IMR-90 (cell line): Measurements from ENCODE around the gene NUPR1. TPM values are rescaled to one million over a fixed set of nuclear protein-coding genes. Genes with fewer than 3 reads are reported as not detected.

Source experiments
- ATAC-seq: fragments of 200-7000 bp; cut with Tn5 transposase; 2 replicates; pipeline ENCODE4 v1.9.1; 2020; ENCODE audit warnings: low read depth, mild to moderate bottlenecking, moderate library complexity
- BruUV-seq: library from RNA; stranded (reverse); fragments of 400-500 nt; replicated peaks from 2 replicates; lab custom pipeline; 2021; lab: Mats Ljungman, UMichigan
- CTCF ChIA-PET: fragments of 300-600 bp; formaldehyde crosslinking; extraction: SDS; loops from one replicate; lab custom pipeline; 2021; ENCODE audit warnings: antibody characterized with exemption; lab: Yijun Ruan, JAX
- POLR2A ChIA-PET: fragments of 300-600 bp; sonication (Branson Sonifier 250); formaldehyde crosslinking; loops from one replicate; lab custom pipeline; 2022; ENCODE audit warnings: antibody characterized with exemption; ENCODE audit not compliant: unreplicated experiment; lab: Charles Lee
- DNase-seq: peaks from one replicate; pipeline ENCODE4 v3.0.0; 2013
- H2AFZ ChIP-seq: replicated peaks from 2 replicates; pipeline ENCODE3; 2013; ENCODE audit warnings: low read length, mild to moderate bottlenecking; ENCODE audit not compliant: poor library complexity
- H2AK5ac ChIP-seq: 2 replicates; pipeline ENCODE4 v1.6.1; 2013; ENCODE audit warnings: low read depth, low read length, inconsistent platforms
- H2AK9ac ChIP-seq: replicated peaks from 2 replicates; pipeline ENCODE3; 2013; ENCODE audit warnings: mild to moderate bottlenecking, low read depth, low read length, moderate library complexity; ENCODE audit not compliant: poor library complexity
- H2BK120ac ChIP-seq: 2 replicates; pipeline ENCODE4 v1.6.1; 2013; ENCODE audit warnings: low read depth, low read length, inconsistent platforms
- H2BK15ac ChIP-seq: 3 replicates; pipeline ENCODE4 v1.6.1; 2013; ENCODE audit warnings: low read depth, low read length, inconsistent platforms
- H2BK20ac ChIP-seq: 2 replicates; pipeline ENCODE4 v1.6.1; 2013; ENCODE audit warnings: low read depth, mild to moderate bottlenecking, inconsistent platforms, low read length, moderate library complexity
- H2BK5ac ChIP-seq: 2 replicates; pipeline ENCODE4 v1.6.1; 2013; ENCODE audit warnings: mild to moderate bottlenecking, low read depth, low read length, inconsistent platforms; ENCODE audit not compliant: poor library complexity, severe bottlenecking
- H3K14ac ChIP-seq: replicated peaks from 2 replicates; pipeline ENCODE4 v1.6.1; 2013; ENCODE audit warnings: low read depth, low read length, inconsistent platforms
- H3K18ac ChIP-seq: 2 replicates; pipeline ENCODE4 v1.6.1; 2013; ENCODE audit warnings: low read depth, low read length, control low read depth
- H3K23ac ChIP-seq: 2 replicates; pipeline ENCODE4 v1.6.1; 2013; ENCODE audit warnings: low read depth, low read length, inconsistent platforms
- H3K27ac ChIP-seq: 2 replicates; pipeline ENCODE4 v1.5.1; 2013; ENCODE audit warnings: mild to moderate bottlenecking, control low read depth, low read length; ENCODE audit not compliant: insufficient read depth
- H3K27me3 ChIP-seq: 2 replicates; pipeline ENCODE4 v1.6.1; 2013; ENCODE audit warnings: low read length; ENCODE audit not compliant: control insufficient read depth, insufficient read depth
- H3K36me3 ChIP-seq: 2 replicates; pipeline ENCODE4 v1.6.1; 2013; ENCODE audit warnings: low read length, mixed read lengths; ENCODE audit not compliant: control insufficient read depth, insufficient read depth
- H3K4ac ChIP-seq: 2 replicates; pipeline ENCODE4 v1.6.1; 2013; ENCODE audit warnings: low read depth, low read length, inconsistent platforms
- H3K4me1 ChIP-seq: 2 replicates; pipeline ENCODE4 v1.6.1; 2013; ENCODE audit warnings: low read length, mixed read lengths; ENCODE audit not compliant: control insufficient read depth, insufficient read depth
- H3K4me2 ChIP-seq: 2 replicates; pipeline ENCODE4 v1.6.1; 2013; ENCODE audit warnings: low read depth, mild to moderate bottlenecking, control low read depth, low read length, moderate library complexity
- H3K4me3 ChIP-seq: 2 replicates; pipeline ENCODE4 v1.5.1; 2013; ENCODE audit warnings: low read depth, mild to moderate bottlenecking, control low read depth, low read length, moderate library complexity; ENCODE audit not compliant: insufficient read depth
- H3K56ac ChIP-seq: 2 replicates; pipeline ENCODE4 v1.6.1; 2013; ENCODE audit warnings: low read length, inconsistent platforms; ENCODE audit not compliant: insufficient read depth; ENCODE audit errors: extremely low read depth
- H3K79me1 ChIP-seq, 2 experiments: 2 replicates each; pipeline ENCODE4 v1.6.1; 2013; ENCODE audit warnings: low read length in 2 of 2, inconsistent platforms in 1 of 2, low read depth in 1 of 2
- H3K9ac ChIP-seq: 2 replicates; pipeline ENCODE4 v1.6.1; 2013; ENCODE audit warnings: low read depth, low read length, control low read depth
- H3K9me1 ChIP-seq: 2 replicates; pipeline ENCODE4 v1.6.1; 2013; ENCODE audit warnings: low read length, inconsistent platforms; ENCODE audit not compliant: insufficient read depth
- H3K9me3 ChIP-seq: 2 replicates; pipeline ENCODE4 v1.6.1; 2013; ENCODE audit warnings: low read length; ENCODE audit not compliant: control insufficient read depth, insufficient read depth
- H4K20me1 ChIP-seq: 2 replicates; pipeline ENCODE4 v1.6.1; 2013; ENCODE audit warnings: low read length, inconsistent platforms; ENCODE audit not compliant: insufficient read depth
- H4K5ac ChIP-seq: 2 replicates; pipeline ENCODE4 v1.6.1; 2013; ENCODE audit warnings: mild to moderate bottlenecking, low read depth, low read length, control low read depth
- H4K8ac ChIP-seq, 2 experiments: 2 replicates each; pipeline ENCODE4 v1.6.1; 2013; ENCODE audit warnings: low read depth in 2 of 2, low read length in 2 of 2, control low read depth in 1 of 2, inconsistent platforms in 1 of 2
- H4K91ac ChIP-seq: 2 replicates; pipeline ENCODE4 v1.6.1; 2013; ENCODE audit warnings: low read depth, low read length, inconsistent platforms; ENCODE audit not compliant: insufficient read depth
- BHLHE40 ChIP-seq: fragments of 150-350 bp; IDR thresholded peaks from 2 replicates; pipeline ENCODE4 v1.6.1; 2016; ENCODE audit warnings: mild to moderate bottlenecking, low read depth, low read length
- CEBPB ChIP-seq: IDR thresholded peaks from 2 replicates; pipeline ENCODE4 v1.6.1; 2012; ENCODE audit warnings: low read depth, low read length, improper control_type of control experiment
- CHD1 ChIP-seq: IDR thresholded peaks from 2 replicates; pipeline ENCODE4 v1.6.1; 2012; ENCODE audit warnings: low read depth, low read length, improper control_type of control experiment
- FOS ChIP-seq: fragments of 150-350 bp; IDR thresholded peaks from 2 replicates; pipeline ENCODE4 v1.6.1; 2016; ENCODE audit warnings: low read depth, low read length
- MAFK ChIP-seq: IDR thresholded peaks from 2 replicates; pipeline ENCODE4 v1.6.1; 2012; ENCODE audit warnings: low read depth, low read length, improper control_type of control experiment
- MAZ ChIP-seq: IDR thresholded peaks from 2 replicates; pipeline ENCODE4 v1.6.1; 2012; ENCODE audit warnings: low read depth, mild to moderate bottlenecking, low read length, improper control_type of control experiment, moderate library complexity, borderline replicate concordance
- NFE2L2 ChIP-seq: fragments of 150-350 bp; IDR thresholded peaks from 2 replicates; pipeline ENCODE4 v1.6.1; 2016; ENCODE audit warnings: low read depth, mild to moderate bottlenecking, low read length
- POLR2A ChIP-seq: IDR thresholded peaks from 2 replicates; pipeline ENCODE4 v1.6.1; 2012; ENCODE audit warnings: mild to moderate bottlenecking, low read depth, low read length
- RAD21 ChIP-seq: IDR thresholded peaks from 2 replicates; pipeline ENCODE4 v1.6.1; 2012; ENCODE audit warnings: low read length, improper control_type of control experiment
- RCOR1 ChIP-seq: IDR thresholded peaks from 2 replicates; pipeline ENCODE4 v1.6.1; 2012; ENCODE audit warnings: mild to moderate bottlenecking, low read length, improper control_type of control experiment; ENCODE audit not compliant: insufficient replicate concordance
- RFX5 ChIP-seq: IDR thresholded peaks from 2 replicates; pipeline ENCODE4 v1.8.0; 2012; ENCODE audit warnings: low read depth, mild to moderate bottlenecking, low read length, moderate library complexity
- SMC3 ChIP-seq: fragments of 150-350 bp; IDR thresholded peaks from 2 replicates; pipeline ENCODE4 v1.6.1; 2016; ENCODE audit warnings: low read depth, mild to moderate bottlenecking, antibody characterized with exemption, low read length, moderate library complexity
- WGBS, 2 experiments: methylation state at CpG; one replicate each; pipeline versions ENCODE4 v1.1.5 to v1.1.7; 2013; ENCODE audit warnings: missing lambda C conversion rate in 2 of 2; ENCODE audit not compliant: insufficient read length in 1 of 2; ENCODE audit errors: extremely low coverage in 2 of 2; 5-methylcytosine and 5-hydroxymethylcytosine counted together
- dilution Hi-C: fragments of 300-500 bp; cut with HindIII; formaldehyde crosslinking; loops from one replicate; pipeline ENCODE4 v1.14.3; 2018; ENCODE audit warnings: low sequenced_read_pairs; ENCODE audit not compliant: unreplicated experiment
- in situ Hi-C: fragments of 300-500 bp; cut with MboI; formaldehyde crosslinking; loops from 3 replicates; pipeline ENCODE4 v1.14.3; 2019; ENCODE audit warnings: low sequenced_read_pairs, inconsistent platforms, mixed read lengths
- intact Hi-C: fragments of 100-400 bp; cut with micrococcal nuclease; formaldehyde crosslinking; loops from 2 replicates; pipeline ENCODE4 v1.10.0; 2022
- polyA plus RNA-seq, 3 experiments: library from polyadenylated mRNA; depleted of rRNA; stranded (reverse); fragments of >200 nt; gene quantifications; 2 replicates each; pipeline ENCODE4 v1.2.3, GENCODE V29; 2012; ENCODE audit warnings: low replicate concordance in 1 of 3
- total RNA-seq: library from RNA; depleted of rRNA; stranded (reverse); fragments of >200 nt; gene quantifications from 2 replicates; pipeline ENCODE4 v1.2.3, GENCODE V29; 2012
- TF ChIP-seq, protein P1 (sequence below): conservative IDR thresholded peaks from 2 replicates; pipeline ENCODE4 v1.5.1; 2012; ENCODE audit warnings: mild to moderate bottlenecking, low read depth, low read length, improper control_type of control experiment
- TF ChIP-seq, protein P2 (sequence below): fragments of 150-350 bp; IDR thresholded peaks from 2 replicates; pipeline ENCODE4 v1.6.1; 2017; ENCODE audit warnings: mild to moderate bottlenecking, antibody characterized with exemption, low read length, low read depth

The NUPR1 gene
- total and polyA plus RNA-seq, 2 of the 4 experiments (the other 2 are of a cell fraction): 10.2 to 27.9 TPM

DNA sequence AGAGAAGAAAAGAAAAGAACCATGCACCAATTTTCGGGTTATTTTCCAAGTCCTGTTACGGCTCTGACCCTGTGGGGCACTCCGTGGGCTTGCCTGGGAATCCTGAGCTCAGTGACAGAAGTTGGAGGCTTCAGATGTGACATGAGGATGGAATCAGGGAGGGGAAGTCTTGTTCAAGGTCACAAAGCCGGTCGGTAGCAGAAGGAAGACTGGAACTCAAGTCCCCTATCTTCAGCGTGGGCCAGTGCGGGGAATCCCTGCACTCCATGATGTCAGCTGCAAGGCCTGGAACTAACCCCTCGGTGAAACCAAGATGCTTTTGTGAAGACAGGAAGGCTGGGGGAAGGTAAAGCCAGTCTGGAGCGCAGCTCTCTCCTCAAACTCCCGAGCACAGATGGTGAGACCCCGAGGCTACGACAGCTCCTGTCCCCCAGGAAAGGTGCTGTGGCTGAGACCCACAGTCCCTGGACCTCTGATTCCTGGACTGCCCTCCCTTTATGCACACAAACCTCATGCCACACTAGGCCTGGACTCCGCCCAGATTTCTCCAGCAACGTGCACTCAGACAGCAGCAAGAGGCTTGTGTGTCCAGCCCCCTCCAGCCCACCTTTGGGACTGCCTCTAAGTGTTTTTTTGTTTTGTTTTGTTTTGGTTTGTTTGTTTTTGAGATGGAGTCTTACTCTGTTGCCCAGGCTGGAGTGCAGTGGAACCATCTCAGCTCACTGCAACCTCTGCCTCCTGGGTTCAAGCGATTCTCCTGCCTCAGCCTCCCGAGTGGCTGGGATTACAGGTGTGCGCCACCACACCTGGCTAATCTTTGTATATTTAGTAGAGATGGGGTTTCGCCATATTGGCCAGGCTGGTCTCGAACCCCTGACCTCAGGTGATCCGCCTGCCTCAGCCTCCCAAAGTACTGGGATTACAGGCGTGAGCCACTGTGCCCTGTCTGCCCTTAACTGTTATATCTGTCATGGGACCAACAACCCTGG, 26.7 kb downstream of the NUPR1 start:
- no peak overlapping the region for H3K18ac ChIP-seq
- H3K4ac ChIP-seq: no peak overlapping the region
- in situ Hi-C loops (no loop called here), intact Hi-C loops (no loop called here), dilution Hi-C loops (no loop called here)
- peaks cover 2% of the 10 kb centered on the region; the same call in 1 of the 2 replicates for H3K27me3 ChIP-seq
- no peak overlapping the region for H2BK20ac ChIP-seq
- no peak overlapping the region for H4K91ac ChIP-seq
- BruUV-seq: no TSS peak
- 90% methylated on average over 2 of the region's 21 CpGs; no CpG with 5 or more reads in 1 of the 2 experiments for WGBS, 2 experiments
- no peak overlapping the region for H2BK5ac ChIP-seq
- H3K9ac ChIP-seq: no peak overlapping the region
- no peak overlapping the region for H2BK120ac ChIP-seq
- H3K4me1 ChIP-seq: no peaks in the 10 kb centered on the region
- H2BK15ac ChIP-seq: no peak overlapping the region
- H2AFZ ChIP-seq: no peak overlapping the region
- no peaks in the 10 kb centered on the region for H3K9me3 ChIP-seq
- H3K27ac ChIP-seq: no peak overlapping the region
- H3K56ac ChIP-seq: no peak overlapping the region
- DNase-seq: no peak
- no peak overlapping the region for H3K23ac ChIP-seq
- no peak overlapping the region for H3K4me3 ChIP-seq
- ChIA-PET CTCF (no interaction called here), POLR2A (interaction anchor here (0.5 kb wide), 1 partner anchor 20 kb away, joined by 3 read pairs; the partner anchor contains the start of gene CLN3)
- no peak overlapping the region for H2AK5ac ChIP-seq
- H3K79me1 ChIP-seq: no peaks in the 10 kb centered on the region
- H3K36me3 ChIP-seq: no peaks in the 10 kb centered on the region
- H4K5ac ChIP-seq: no peak overlapping the region
- no peaks in the 10 kb centered on the region for H3K9me1 ChIP-seq
- H3K14ac ChIP-seq: no peak overlapping the region
- no peak overlapping the region for H4K8ac ChIP-seq
- H3K4me2 ChIP-seq: no peak overlapping the region
- no peaks in the 10 kb centered on the region for H4K20me1 ChIP-seq
- no peak for ATAC-seq
- no peak overlapping the region for H2AK9ac ChIP-seq
- TF ChIP-seq RAD21: no peak
- no peak for TF ChIP-seq RFX5
- TF ChIP-seq CHD1: no peak
- no peak for TF ChIP-seq NFE2L2
- TF ChIP-seq MAZ: no peak
- TF ChIP-seq, protein P1, sequence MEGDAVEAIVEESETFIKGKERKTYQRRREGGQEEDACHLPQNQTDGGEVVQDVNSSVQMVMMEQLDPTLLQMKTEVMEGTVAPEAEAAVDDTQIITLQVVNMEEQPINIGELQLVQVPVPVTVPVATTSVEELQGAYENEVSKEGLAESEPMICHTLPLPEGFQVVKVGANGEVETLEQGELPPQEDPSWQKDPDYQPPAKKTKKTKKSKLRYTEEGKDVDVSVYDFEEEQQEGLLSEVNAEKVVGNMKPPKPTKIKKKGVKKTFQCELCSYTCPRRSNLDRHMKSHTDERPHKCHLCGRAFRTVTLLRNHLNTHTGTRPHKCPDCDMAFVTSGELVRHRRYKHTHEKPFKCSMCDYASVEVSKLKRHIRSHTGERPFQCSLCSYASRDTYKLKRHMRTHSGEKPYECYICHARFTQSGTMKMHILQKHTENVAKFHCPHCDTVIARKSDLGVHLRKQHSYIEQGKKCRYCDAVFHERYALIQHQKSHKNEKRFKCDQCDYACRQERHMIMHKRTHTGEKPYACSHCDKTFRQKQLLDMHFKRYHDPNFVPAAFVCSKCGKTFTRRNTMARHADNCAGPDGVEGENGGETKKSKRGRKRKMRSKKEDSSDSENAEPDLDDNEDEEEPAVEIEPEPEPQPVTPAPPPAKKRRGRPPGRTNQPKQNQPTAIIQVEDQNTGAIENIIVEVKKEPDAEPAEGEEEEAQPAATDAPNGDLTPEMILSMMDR: no peak
- no peak for TF ChIP-seq FOS
- no peak for TF ChIP-seq POLR2A
- TF ChIP-seq CEBPB: no peak
- no peak for TF ChIP-seq BHLHE40
- no peak for TF ChIP-seq RCOR1
- no peak for TF ChIP-seq SMC3
- TF ChIP-seq, protein P2, sequence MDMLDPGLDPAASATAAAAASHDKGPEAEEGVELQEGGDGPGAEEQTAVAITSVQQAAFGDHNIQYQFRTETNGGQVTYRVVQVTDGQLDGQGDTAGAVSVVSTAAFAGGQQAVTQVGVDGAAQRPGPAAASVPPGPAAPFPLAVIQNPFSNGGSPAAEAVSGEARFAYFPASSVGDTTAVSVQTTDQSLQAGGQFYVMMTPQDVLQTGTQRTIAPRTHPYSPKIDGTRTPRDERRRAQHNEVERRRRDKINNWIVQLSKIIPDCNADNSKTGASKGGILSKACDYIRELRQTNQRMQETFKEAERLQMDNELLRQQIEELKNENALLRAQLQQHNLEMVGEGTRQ: no peak
- no peak for TF ChIP-seq MAFK
